Coronary artery (tissue), 2 donors: ENCODE measurements around the gene FIBIN.
"Not testable (repeated sequence)": the region's sequence is repeated elsewhere in the genome, so short reads cannot be mapped to it uniquely, and the experiment has no call there.

Experiments used
- DNase-seq: peaks from one replicate; pipeline ENCODE4 v3.0.0-alpha.2; 2017; ENCODE audit warnings: low spot score
- H3K27ac ChIP-seq, 2 donors: fragments of 200-600 bp; sonication (generic); one replicate each; pipeline ENCODE4 v1.5.1; 2016 to 2019
- H3K4me3 ChIP-seq: fragments of 200-600 bp; sonication (generic); 2 replicates; pipeline ENCODE4 v1.5.1; 2016; ENCODE audit warnings: mild to moderate bottlenecking, moderate library complexity
- TF ChIP-seq, protein P1 (sequence below): fragments of 200-600 bp; sonication (generic); IDR thresholded peaks from one replicate; pipeline ENCODE4 v1.5.1; 2019; ENCODE audit warnings: antibody characterized with exemption

Gene FIBIN

GRCh38 chr11:26976389-26976788 lies 17.5 kb upstream of the FIBIN start:
- TF ChIP-seq, protein P1, sequence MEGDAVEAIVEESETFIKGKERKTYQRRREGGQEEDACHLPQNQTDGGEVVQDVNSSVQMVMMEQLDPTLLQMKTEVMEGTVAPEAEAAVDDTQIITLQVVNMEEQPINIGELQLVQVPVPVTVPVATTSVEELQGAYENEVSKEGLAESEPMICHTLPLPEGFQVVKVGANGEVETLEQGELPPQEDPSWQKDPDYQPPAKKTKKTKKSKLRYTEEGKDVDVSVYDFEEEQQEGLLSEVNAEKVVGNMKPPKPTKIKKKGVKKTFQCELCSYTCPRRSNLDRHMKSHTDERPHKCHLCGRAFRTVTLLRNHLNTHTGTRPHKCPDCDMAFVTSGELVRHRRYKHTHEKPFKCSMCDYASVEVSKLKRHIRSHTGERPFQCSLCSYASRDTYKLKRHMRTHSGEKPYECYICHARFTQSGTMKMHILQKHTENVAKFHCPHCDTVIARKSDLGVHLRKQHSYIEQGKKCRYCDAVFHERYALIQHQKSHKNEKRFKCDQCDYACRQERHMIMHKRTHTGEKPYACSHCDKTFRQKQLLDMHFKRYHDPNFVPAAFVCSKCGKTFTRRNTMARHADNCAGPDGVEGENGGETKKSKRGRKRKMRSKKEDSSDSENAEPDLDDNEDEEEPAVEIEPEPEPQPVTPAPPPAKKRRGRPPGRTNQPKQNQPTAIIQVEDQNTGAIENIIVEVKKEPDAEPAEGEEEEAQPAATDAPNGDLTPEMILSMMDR, result no peak
- Histone ChIP-seq H3K27ac (no peak overlapping the region), H3K4me3 (no peak overlapping the region)
- no peak for DNase-seq

- not testable (repeated sequence) for H3K27ac ChIP-seq, DNase-seq, H3K4me3 ChIP-seq
Observed at GRCh38 chr11:26977209-26977608, 16.7 kb upstream of the FIBIN start.

GRCh38 chr11:26983645-26984044 lies 10.3 kb upstream of the FIBIN start:
- H3K27ac ChIP-seq, result no peak overlapping the region
- TF ChIP-seq, protein P1, result no peak
- DNase-seq, result no peak
- no peak overlapping the region for H3K4me3 ChIP-seq

- Histone ChIP-seq H3K4me3 (no peak overlapping the region), H3K27ac (peak overlapping the region; percentile 4 to 68)
- DNase-seq, result no peak
- TF ChIP-seq, protein P1, result no peak
Observed at GRCh38 chr11:26985470-26985869, 8.4 kb upstream of the FIBIN start.

DNA sequence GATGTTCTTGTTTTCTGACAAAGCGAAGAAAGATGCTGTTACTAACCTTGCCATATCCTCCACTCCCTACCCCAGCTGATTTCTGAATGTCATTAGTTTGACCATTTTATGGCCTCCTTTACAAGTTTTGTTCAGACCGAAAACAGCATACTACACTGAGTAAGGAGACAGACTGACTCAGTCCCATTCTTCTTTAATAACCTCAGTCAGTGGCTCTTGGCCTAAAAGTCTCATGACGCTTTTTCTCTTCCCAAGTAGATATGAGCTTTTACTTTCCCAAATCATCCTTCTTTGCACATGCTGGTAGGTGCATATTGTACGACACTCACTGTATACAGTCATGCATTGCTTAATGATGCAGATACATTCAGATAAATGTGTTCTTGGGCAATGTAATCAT lies 8.0 kb upstream of the FIBIN start:
- no peak overlapping the region for H3K4me3 ChIP-seq
- peak overlapping the region; percentile 4 to 68 for H3K27ac ChIP-seq
- TF ChIP-seq, protein P1, result no peak
- DNase-seq, result no peak

GRCh38 chr11:26987272-26987671 lies 6.6 kb upstream of the FIBIN start:
- TF ChIP-seq, protein P1, result no peak
- peak overlapping the region in 1 of 2 donors; percentile 31 for H3K27ac ChIP-seq
- H3K4me3 ChIP-seq, result no peak overlapping the region
- DNase-seq, result no peak

DNA sequence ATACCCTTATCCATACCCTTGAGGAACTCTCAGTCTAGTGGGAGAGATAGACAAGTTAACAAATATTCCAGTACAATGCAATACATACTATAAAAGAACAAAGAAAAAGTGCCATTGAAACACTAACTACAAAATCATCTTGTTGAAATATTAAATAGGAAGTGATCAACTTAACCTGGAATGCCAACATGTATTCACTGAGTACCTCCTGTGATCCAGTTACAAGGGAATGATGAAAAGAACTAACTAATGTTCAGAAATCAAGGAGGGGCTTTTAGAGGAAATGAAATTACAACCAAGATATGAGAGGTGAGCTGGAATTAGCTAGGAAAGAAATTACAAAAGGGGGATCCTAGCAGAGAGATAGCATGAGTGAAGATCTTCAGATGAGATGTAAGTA lies 6.2 kb upstream of the FIBIN start:
- H3K4me3 ChIP-seq, result no peak overlapping the region
- no peak overlapping the region for H3K27ac ChIP-seq
- TF ChIP-seq, protein P1, result no peak
- no peak for DNase-seq

DNA sequence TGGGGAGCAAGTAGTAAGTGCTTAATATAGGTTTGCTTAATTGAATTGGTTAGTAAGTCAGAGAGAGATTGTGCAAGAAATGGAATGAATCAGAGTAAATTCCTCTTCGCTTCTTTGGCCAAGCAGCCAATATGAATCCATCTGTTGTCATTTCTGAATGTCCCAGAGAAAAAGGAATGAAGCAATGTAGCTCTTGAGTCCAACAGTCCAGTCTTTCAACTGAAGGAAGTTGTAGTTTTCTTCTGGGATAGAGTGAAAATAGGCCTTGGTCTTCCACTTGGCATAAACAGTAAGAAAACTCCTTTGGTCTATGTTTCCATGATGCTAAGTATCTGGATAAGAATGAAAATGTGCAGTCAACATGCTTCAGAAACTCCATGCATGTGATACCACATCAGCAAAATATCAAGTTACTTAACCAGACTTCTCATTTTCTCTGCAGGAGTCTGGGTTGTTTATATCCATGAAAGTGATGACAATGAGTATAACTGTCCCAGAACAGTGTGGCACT lies 1.8 kb upstream of the FIBIN start:
- Histone ChIP-seq H3K27ac (peak overlapping the region; percentile 60 to 84), H3K4me3 (peak overlapping the region; percentile 17)
- TF ChIP-seq, protein P1, result no peak
- no peak for DNase-seq
